ENCODE data around the gene DDX1.
A peak's percentile ranks its signal among the peaks of the same experiment; 100 is the strongest.

DDX1 gene

GRCh38 chr2:15553951-15554350, 37.7 kb upstream of the DDX1 start:
- peaks cover 30% of the 10 kb centered on the region for H3K36me3 ChIP-seq (ENCODE audit: insufficient read depth, low read length)
- H3K4me1 ChIP-seq (ENCODE audit: insufficient read depth, low read length, poor library complexity, severe bottlenecking) = peaks cover 47% of the 10 kb centered on the region
- no peaks in the 10 kb centered on the region for H3K27me3 ChIP-seq (ENCODE audit: insufficient read depth, low read length, poor library complexity, severe bottlenecking)
- peak overlapping the region; percentile 86 for H3K4me3 ChIP-seq (ENCODE audit: low read length, poor library complexity, severe bottlenecking)
- H3K9me3 ChIP-seq (ENCODE audit: insufficient read depth, low read depth, low read length) = no peaks in the 10 kb centered on the region
- peaks cover 3% of the 10 kb centered on the region; the same call in 1 of the 2 replicates for H3F3A ChIP-seq (ENCODE audit: low read depth)
- peaks cover 53% of the 10 kb centered on the region for H3K79me2 ChIP-seq (ENCODE audit: insufficient read depth, low read length)
- no peaks in the 10 kb centered on the region for H3K9me2 ChIP-seq (replicated peaks; ENCODE audit: low read depth, low read length)
- peak overlapping the region; percentile 82 for H3K9ac ChIP-seq (ENCODE audit: low read depth, low read length, poor library complexity, severe bottlenecking)
- H2AFZ ChIP-seq (ENCODE audit: low read length) = no peak overlapping the region
- H3K4me2 ChIP-seq (ENCODE audit: low read depth, low read length, poor library complexity, severe bottlenecking) = peak overlapping the region; percentile 94
- no peaks in the 10 kb centered on the region for H4K20me1 ChIP-seq (ENCODE audit: insufficient read depth, low read length, poor library complexity, severe bottlenecking)
- TF ChIP-seq EZH2phosphoT487 (IDR thresholded peaks at IDR 0.05; ENCODE audit: borderline replicate concordance) = no peak

GRCh38 chr2:15554525-15555218, 37.0 kb upstream of the DDX1 start:
- Histone ChIP-seq H3K4me2 (ENCODE audit: low read depth, low read length, poor library complexity, severe bottlenecking) (peak overlapping the region; percentile 94), H3K79me2 (ENCODE audit: insufficient read depth, low read length) (peaks cover 56% of the 10 kb centered on the region), H4K20me1 (ENCODE audit: insufficient read depth, low read length, poor library complexity, severe bottlenecking) (no peaks in the 10 kb centered on the region), H3K9me3 (ENCODE audit: insufficient read depth, low read depth, low read length) (no peaks in the 10 kb centered on the region), H3K27me3 (ENCODE audit: insufficient read depth, low read length, poor library complexity, severe bottlenecking) (no peaks in the 10 kb centered on the region), H3K9ac (ENCODE audit: low read depth, low read length, poor library complexity, severe bottlenecking) (peak overlapping the region; percentile 82), H3K4me3 (ENCODE audit: low read length, poor library complexity, severe bottlenecking) (peak overlapping the region; percentile 86), H3K4me1 (ENCODE audit: insufficient read depth, low read length, poor library complexity, severe bottlenecking) (peaks cover 54% of the 10 kb centered on the region), H3F3A (ENCODE audit: low read depth) (peaks cover 3% of the 10 kb centered on the region; the same call in 1 of the 2 replicates), H3K36me3 (ENCODE audit: insufficient read depth, low read length) (peaks cover 25% of the 10 kb centered on the region), H2AFZ (ENCODE audit: low read length) (no peak overlapping the region), H3K9me2 (replicated peaks; ENCODE audit: low read depth, low read length) (no peaks in the 10 kb centered on the region)
- TF ChIP-seq EZH2phosphoT487 (IDR thresholded peaks at IDR 0.05; ENCODE audit: borderline replicate concordance) (no peak), CTCF (conservative IDR thresholded peaks at IDR 0.05; ENCODE audit: low read length) (no peak)

GRCh38 chr2:15555760-15556193, 35.9 kb upstream of the DDX1 start:
- H2AFZ ChIP-seq (ENCODE audit: low read length) = no peak overlapping the region
- no peaks in the 10 kb centered on the region for H3K27me3 ChIP-seq (ENCODE audit: insufficient read depth, low read length, poor library complexity, severe bottlenecking)
- H4K20me1 ChIP-seq (ENCODE audit: insufficient read depth, low read length, poor library complexity, severe bottlenecking) = no peaks in the 10 kb centered on the region
- no peaks in the 10 kb centered on the region for H3K9me3 ChIP-seq (ENCODE audit: insufficient read depth, low read depth, low read length)
- peaks cover 3% of the 10 kb centered on the region; the same call in 1 of the 2 replicates for H3F3A ChIP-seq (ENCODE audit: low read depth)
- TF ChIP-seq EZH2phosphoT487 (IDR thresholded peaks at IDR 0.05; ENCODE audit: borderline replicate concordance) (no peak), CTCF (conservative IDR thresholded peaks at IDR 0.05; ENCODE audit: low read length) (no peak)
- H3K4me3 ChIP-seq (ENCODE audit: low read length, poor library complexity, severe bottlenecking) = peak overlapping the region; percentile 86
- peaks cover 67% of the 10 kb centered on the region for H3K79me2 ChIP-seq (ENCODE audit: insufficient read depth, low read length)
- H3K36me3 ChIP-seq (ENCODE audit: insufficient read depth, low read length) = peaks cover 23% of the 10 kb centered on the region
- H3K4me1 ChIP-seq (ENCODE audit: insufficient read depth, low read length, poor library complexity, severe bottlenecking) = peaks cover 57% of the 10 kb centered on the region
- peak overlapping the region; percentile 82 for H3K9ac ChIP-seq (ENCODE audit: low read depth, low read length, poor library complexity, severe bottlenecking)
- H3K9me2 ChIP-seq (replicated peaks; ENCODE audit: low read depth, low read length) = no peaks in the 10 kb centered on the region
- H3K4me2 ChIP-seq (ENCODE audit: low read depth, low read length, poor library complexity, severe bottlenecking) = peak overlapping the region; percentile 94

Measured in Loucy (cell line).